ENCODE results near the gene TP53I11.

- TF ChIP-seq, protein P1, sequence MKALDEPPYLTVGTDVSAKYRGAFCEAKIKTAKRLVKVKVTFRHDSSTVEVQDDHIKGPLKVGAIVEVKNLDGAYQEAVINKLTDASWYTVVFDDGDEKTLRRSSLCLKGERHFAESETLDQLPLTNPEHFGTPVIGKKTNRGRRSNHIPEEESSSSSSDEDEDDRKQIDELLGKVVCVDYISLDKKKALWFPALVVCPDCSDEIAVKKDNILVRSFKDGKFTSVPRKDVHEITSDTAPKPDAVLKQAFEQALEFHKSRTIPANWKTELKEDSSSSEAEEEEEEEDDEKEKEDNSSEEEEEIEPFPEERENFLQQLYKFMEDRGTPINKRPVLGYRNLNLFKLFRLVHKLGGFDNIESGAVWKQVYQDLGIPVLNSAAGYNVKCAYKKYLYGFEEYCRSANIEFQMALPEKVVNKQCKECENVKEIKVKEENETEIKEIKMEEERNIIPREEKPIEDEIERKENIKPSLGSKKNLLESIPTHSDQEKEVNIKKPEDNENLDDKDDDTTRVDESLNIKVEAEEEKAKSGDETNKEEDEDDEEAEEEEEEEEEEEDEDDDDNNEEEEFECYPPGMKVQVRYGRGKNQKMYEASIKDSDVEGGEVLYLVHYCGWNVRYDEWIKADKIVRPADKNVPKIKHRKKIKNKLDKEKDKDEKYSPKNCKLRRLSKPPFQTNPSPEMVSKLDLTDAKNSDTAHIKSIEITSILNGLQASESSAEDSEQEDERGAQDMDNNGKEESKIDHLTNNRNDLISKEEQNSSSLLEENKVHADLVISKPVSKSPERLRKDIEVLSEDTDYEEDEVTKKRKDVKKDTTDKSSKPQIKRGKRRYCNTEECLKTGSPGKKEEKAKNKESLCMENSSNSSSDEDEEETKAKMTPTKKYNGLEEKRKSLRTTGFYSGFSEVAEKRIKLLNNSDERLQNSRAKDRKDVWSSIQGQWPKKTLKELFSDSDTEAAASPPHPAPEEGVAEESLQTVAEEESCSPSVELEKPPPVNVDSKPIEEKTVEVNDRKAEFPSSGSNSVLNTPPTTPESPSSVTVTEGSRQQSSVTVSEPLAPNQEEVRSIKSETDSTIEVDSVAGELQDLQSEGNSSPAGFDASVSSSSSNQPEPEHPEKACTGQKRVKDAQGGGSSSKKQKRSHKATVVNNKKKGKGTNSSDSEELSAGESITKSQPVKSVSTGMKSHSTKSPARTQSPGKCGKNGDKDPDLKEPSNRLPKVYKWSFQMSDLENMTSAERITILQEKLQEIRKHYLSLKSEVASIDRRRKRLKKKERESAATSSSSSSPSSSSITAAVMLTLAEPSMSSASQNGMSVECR (CRISPR knock-in tag; IDR thresholded peaks at IDR 0.05): no peak
- TF ChIP-seq, protein P2, sequence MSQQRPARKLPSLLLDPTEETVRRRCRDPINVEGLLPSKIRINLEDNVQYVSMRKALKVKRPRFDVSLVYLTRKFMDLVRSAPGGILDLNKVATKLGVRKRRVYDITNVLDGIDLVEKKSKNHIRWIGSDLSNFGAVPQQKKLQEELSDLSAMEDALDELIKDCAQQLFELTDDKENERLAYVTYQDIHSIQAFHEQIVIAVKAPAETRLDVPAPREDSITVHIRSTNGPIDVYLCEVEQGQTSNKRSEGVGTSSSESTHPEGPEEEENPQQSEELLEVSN (IDR thresholded peaks at IDR 0.05; ENCODE audit: borderline replicate concordance in 1 of 2, extremely low read depth in 1 of 2, insufficient read depth in 1 of 2, insufficient read length in 1 of 2, low read depth in 1 of 2, low read length in 1 of 2, poor library complexity in 1 of 2, severe bottlenecking in 1 of 2): no peak
- TF ChIP-seq MAFK (IDR thresholded peaks at IDR 0.05; ENCODE audit: low read length) (no peak), LARP7 (IDR thresholded peaks at IDR 0.05) (no peak)
- TF ChIP-seq, protein P3, sequence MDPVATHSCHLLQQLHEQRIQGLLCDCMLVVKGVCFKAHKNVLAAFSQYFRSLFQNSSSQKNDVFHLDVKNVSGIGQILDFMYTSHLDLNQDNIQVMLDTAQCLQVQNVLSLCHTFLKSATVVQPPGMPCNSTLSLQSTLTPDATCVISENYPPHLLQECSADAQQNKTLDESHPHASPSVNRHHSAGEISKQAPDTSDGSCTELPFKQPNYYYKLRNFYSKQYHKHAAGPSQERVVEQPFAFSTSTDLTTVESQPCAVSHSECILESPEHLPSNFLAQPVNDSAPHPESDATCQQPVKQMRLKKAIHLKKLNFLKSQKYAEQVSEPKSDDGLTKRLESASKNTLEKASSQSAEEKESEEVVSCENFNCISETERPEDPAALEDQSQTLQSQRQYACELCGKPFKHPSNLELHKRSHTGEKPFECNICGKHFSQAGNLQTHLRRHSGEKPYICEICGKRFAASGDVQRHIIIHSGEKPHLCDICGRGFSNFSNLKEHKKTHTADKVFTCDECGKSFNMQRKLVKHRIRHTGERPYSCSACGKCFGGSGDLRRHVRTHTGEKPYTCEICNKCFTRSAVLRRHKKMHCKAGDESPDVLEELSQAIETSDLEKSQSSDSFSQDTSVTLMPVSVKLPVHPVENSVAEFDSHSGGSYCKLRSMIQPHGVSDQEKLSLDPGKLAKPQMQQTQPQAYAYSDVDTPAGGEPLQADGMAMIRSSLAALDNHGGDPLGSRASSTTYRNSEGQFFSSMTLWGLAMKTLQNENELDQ (CRISPR knock-in tag; IDR thresholded peaks at IDR 0.05; ENCODE audit: borderline replicate concordance): no peak
These were observed 29.1 kb upstream of the TP53I11 start for GRCh38 chr11:44979543-44980399.

All from K562 (cell line).